Lower lobe of right lung (tissue), 2 donors: Measurements from ENCODE around the gene ATXN7. TPM values are rescaled to one million over a fixed set of nuclear protein-coding genes. Genes with fewer than 3 reads are reported as not detected.

ENCODE experiments used
- ATAC-seq, 2 donors: fragments of 200-7000 bp; cut with Tn5 transposase; one replicate each; pipeline ENCODE4 v1.9.1; 2020 to 2022; ENCODE audit warnings: mild to moderate bottlenecking in 2 of 2, moderate library complexity in 2 of 2
- DNase-seq: peaks from one replicate; pipeline ENCODE4 v3.0.0-alpha.2; 2020
- H3K27ac ChIP-seq: fragments of 200-600 bp; one replicate; pipeline ENCODE4 v1.8.0; 2022
- H3K27me3 ChIP-seq: fragments of 200-600 bp; one replicate; pipeline ENCODE4 v1.8.0; 2022; ENCODE audit warnings: low read depth
- H3K36me3 ChIP-seq: fragments of 200-600 bp; one replicate; pipeline ENCODE4 v1.8.0; 2022; ENCODE audit warnings: mild to moderate bottlenecking
- H3K4me1 ChIP-seq: fragments of 200-600 bp; one replicate; pipeline ENCODE4 v1.8.0; 2022
- H3K4me3 ChIP-seq: fragments of 200-600 bp; one replicate; pipeline ENCODE4 v1.8.0; 2022; ENCODE audit warnings: mild to moderate bottlenecking
- H3K9me3 ChIP-seq: fragments of 200-600 bp; one replicate; pipeline ENCODE4 v1.8.0; 2022
- CTCF ChIP-seq: fragments of 200-600 bp; IDR thresholded peaks from one replicate; pipeline ENCODE4 v1.8.0; 2022; ENCODE audit warnings: antibody characterized with exemption, mild to moderate bottlenecking
- intact Hi-C: fragments of 100-400 bp; cut with DNase I; formaldehyde crosslinking; loops from one replicate; pipeline ENCODE4 v1.11.0; 2022
- total RNA-seq: library from RNA; stranded (reverse); fragmentation: NEBNext Ultra II Directional; extraction: Animal tissue kit (Norgen Biotek cat#: 25700); gene quantifications from one replicate; pipeline ENCODE4 v1.2.1, GENCODE V29; 2021
- donor health status: DM: no; HTN: yes; CAD: no; lungs with severe emphysema.

ATXN7 gene
- total RNA-seq, 1 donor from 2014 or later = 37.3 TPM

GRCh38 chr3:63979093-63979885, 115.6 kb downstream of the ATXN7 start:
- intact Hi-C loops = no loop called here
- no peak for TF ChIP-seq CTCF
- H3K27me3 ChIP-seq = no peaks in the 10 kb centered on the region
- no peak for DNase-seq
- peak overlapping the region; percentile 20 for H3K4me3 ChIP-seq
- ATAC-seq = peak; percentile 64 to 77
- peak overlapping the region; percentile 61 for H3K27ac ChIP-seq
- peaks cover 83% of the 10 kb centered on the region for H3K4me1 ChIP-seq
- H3K9me3 ChIP-seq = no peaks in the 10 kb centered on the region
- H3K36me3 ChIP-seq = peaks cover 39% of the 10 kb centered on the region

GRCh38 chr3:63980019-63980418, 116.4 kb downstream of the ATXN7 start:
- intact Hi-C loops = no loop called here
- peak overlapping the region; percentile 20 for H3K4me3 ChIP-seq
- peak overlapping the region; percentile 61 for H3K27ac ChIP-seq
- DNase-seq = no peak
- ATAC-seq = no peak
- H3K27me3 ChIP-seq = no peaks in the 10 kb centered on the region
- H3K4me1 ChIP-seq = peaks cover 75% of the 10 kb centered on the region
- no peak for TF ChIP-seq CTCF
- peaks cover 46% of the 10 kb centered on the region for H3K36me3 ChIP-seq
- no peaks in the 10 kb centered on the region for H3K9me3 ChIP-seq

- H3K27ac ChIP-seq = peak overlapping the region; percentile 61
- ATAC-seq = peak in 1 of 2 donors; percentile 41
- no peak for DNase-seq
- peaks cover 55% of the 10 kb centered on the region for H3K36me3 ChIP-seq
- no peaks in the 10 kb centered on the region for H3K9me3 ChIP-seq
- H3K27me3 ChIP-seq = no peaks in the 10 kb centered on the region
- TF ChIP-seq CTCF = no peak
- H3K4me1 ChIP-seq = peaks cover 66% of the 10 kb centered on the region
- H3K4me3 ChIP-seq = no peak overlapping the region
- intact Hi-C loops = no loop called here
Measured at GRCh38 chr3:63980830-63981498, 117.3 kb downstream of the ATXN7 start.

GRCh38 chr3:63981980-63982379, 118.3 kb downstream of the ATXN7 start:
- TF ChIP-seq CTCF = no peak
- H3K36me3 ChIP-seq = peaks cover 65% of the 10 kb centered on the region
- no peak overlapping the region for H3K4me3 ChIP-seq
- no peak overlapping the region for H3K27ac ChIP-seq
- no peaks in the 10 kb centered on the region for H3K9me3 ChIP-seq
- ATAC-seq = no peak
- intact Hi-C loops = no loop called here
- peaks cover 56% of the 10 kb centered on the region for H3K4me1 ChIP-seq
- H3K27me3 ChIP-seq = no peaks in the 10 kb centered on the region
- DNase-seq = no peak

GRCh38 chr3:63984391-63984790, 120.7 kb downstream of the ATXN7 start:
- H3K27me3 ChIP-seq = no peaks in the 10 kb centered on the region
- H3K27ac ChIP-seq = no peak overlapping the region
- peaks cover 89% of the 10 kb centered on the region for H3K36me3 ChIP-seq
- DNase-seq (no peak), ATAC-seq (no peak)
- peaks cover 31% of the 10 kb centered on the region for H3K4me1 ChIP-seq
- H3K4me3 ChIP-seq = no peak overlapping the region
- no peak for TF ChIP-seq CTCF
- H3K9me3 ChIP-seq = no peaks in the 10 kb centered on the region
- intact Hi-C loops = no loop called here
